Measurements from ENCODE around the gene PIRT.

PIRT gene

DNA sequence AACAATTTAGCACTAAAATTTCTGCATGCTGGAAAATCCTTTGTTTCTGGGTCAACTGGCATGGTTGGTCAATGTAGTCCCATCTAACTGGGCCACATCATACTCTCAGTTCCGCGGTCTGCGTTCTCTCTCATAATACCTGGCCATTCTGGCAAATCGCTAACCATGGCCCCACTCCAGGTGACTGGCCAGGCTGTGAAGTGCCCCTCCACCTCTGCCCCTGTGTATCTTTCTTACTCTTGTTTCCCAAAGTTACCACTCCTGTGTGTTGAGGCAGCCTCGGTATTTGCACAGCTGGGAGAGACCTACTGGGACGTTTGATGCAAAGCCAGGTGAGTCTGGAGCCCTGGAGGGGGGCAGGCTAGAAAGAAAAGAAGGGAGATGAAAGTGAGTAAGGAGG lies 32.0 kb downstream of the PIRT start:
- Histone ChIP-seq H3K9ac (ENCODE audit: low read depth, low read length) (no peak overlapping the region), H3K9me3 (ENCODE audit: control insufficient read depth, insufficient read depth, low read length) (no peaks in the 10 kb centered on the region)

GRCh38 chr17:10804546-10804945 lies 33.3 kb downstream of the PIRT start:
- no peaks in the 10 kb centered on the region for H3K4me1 ChIP-seq (ENCODE audit: insufficient read depth, low read length)
- H3K9me3 ChIP-seq (ENCODE audit: control insufficient read depth, insufficient read depth, low read length), result no peaks in the 10 kb centered on the region
- H3K9ac ChIP-seq (ENCODE audit: low read depth, low read length), result no peak overlapping the region
- H3K36me3 ChIP-seq (ENCODE audit: insufficient read depth, low read length), result no peaks in the 10 kb centered on the region

More for the DNA sequence above, 32.0 kb downstream of the PIRT start:
- Histone ChIP-seq H3K36me3 (ENCODE audit: insufficient read depth, low read length) (no peaks in the 10 kb centered on the region), H3K4me1 (ENCODE audit: insufficient read depth, low read length) (no peaks in the 10 kb centered on the region)

GRCh38 chr17:10803830-10804475 lies 33.9 kb downstream of the PIRT start, which contains the start of gene TMEM238L:
TSS of gene TMEM238L (minus strand) at chr17:10804099. CDS start at chr17:10803963, 136 bp downstream.
- no peaks in the 10 kb centered on the region for H3K36me3 ChIP-seq (ENCODE audit: insufficient read depth, low read length)
- H3K4me1 ChIP-seq (ENCODE audit: insufficient read depth, low read length), result no peaks in the 10 kb centered on the region
- no peaks in the 10 kb centered on the region for H3K9me3 ChIP-seq (ENCODE audit: control insufficient read depth, insufficient read depth, low read length)
- H3K9ac ChIP-seq (ENCODE audit: low read depth, low read length), result no peak within 1 kb of the TSS

DNA sequence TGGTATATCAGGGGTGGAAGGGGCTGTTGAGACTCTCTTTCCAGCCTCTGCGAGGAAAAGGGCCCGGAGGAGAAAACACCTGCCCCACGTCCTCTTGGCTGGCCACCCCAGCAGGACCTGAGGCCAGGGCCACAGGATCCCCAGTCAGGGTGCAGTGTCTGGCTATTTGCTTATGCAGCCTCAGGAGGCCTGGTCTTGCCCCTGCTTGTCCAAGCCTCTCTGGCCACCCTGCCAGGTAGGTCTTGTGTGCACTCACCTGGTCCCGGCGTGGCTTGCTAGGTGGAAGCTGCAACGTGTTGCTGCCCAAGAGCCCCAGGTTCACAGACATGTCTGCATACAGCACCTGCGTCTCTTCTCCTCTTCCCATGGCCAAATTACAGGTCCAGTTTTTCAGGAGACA lies 34.5 kb downstream of the PIRT start:
- Histone ChIP-seq H3K9me3 (ENCODE audit: control insufficient read depth, insufficient read depth, low read length) (no peaks in the 10 kb centered on the region), H3K4me1 (ENCODE audit: insufficient read depth, low read length) (no peaks in the 10 kb centered on the region), H3K9ac (ENCODE audit: low read depth, low read length) (no peak overlapping the region), H3K36me3 (ENCODE audit: insufficient read depth, low read length) (no peaks in the 10 kb centered on the region)

- Histone ChIP-seq H3K36me3 (ENCODE audit: insufficient read depth, low read length) (no peaks in the 10 kb centered on the region), H3K9me3 (ENCODE audit: control insufficient read depth, insufficient read depth, low read length) (no peaks in the 10 kb centered on the region), H3K9ac (ENCODE audit: low read depth, low read length) (no peak overlapping the region), H3K4me1 (ENCODE audit: insufficient read depth, low read length) (peaks cover 3% of the 10 kb centered on the region; the same call in 1 of the 2 replicates)
These were observed 35.2 kb downstream of the PIRT start for GRCh38 chr17:10802496-10803284.

- Histone ChIP-seq H3K9ac (ENCODE audit: low read depth, low read length) (no peak overlapping the region), H3K9me3 (ENCODE audit: control insufficient read depth, insufficient read depth, low read length) (no peaks in the 10 kb centered on the region), H3K4me1 (ENCODE audit: insufficient read depth, low read length) (peaks cover 3% of the 10 kb centered on the region; the same call in 1 of the 2 replicates), H3K36me3 (ENCODE audit: insufficient read depth, low read length) (no peaks in the 10 kb centered on the region)
These were observed 38.5 kb downstream of the PIRT start for GRCh38 chr17:10799407-10799806.

DNA sequence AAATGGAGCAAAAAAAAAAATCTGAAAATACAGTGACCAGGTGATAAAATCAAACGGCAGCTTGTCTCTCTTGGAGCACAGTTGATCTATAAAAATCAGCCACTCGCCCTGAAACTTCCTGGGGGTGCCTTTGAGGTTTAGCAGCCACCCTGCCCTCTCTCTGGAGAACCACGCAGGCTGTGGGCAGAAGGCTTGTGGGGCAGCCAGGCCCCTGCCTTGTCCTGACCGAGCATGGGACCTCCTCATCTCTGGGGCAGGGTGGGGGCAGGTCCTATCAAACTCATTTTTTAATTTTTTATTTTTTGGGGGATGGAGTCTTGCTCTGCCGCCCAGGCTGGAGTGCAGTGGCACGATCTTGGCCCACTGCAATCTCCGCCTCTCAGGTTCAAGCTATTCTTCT lies 39.0 kb downstream of the PIRT start:
- no peaks in the 10 kb centered on the region for H3K9me3 ChIP-seq (ENCODE audit: control insufficient read depth, insufficient read depth, low read length)
- no peak overlapping the region for H3K9ac ChIP-seq (ENCODE audit: low read depth, low read length)
- H3K36me3 ChIP-seq (ENCODE audit: insufficient read depth, low read length), result no peaks in the 10 kb centered on the region
- H3K4me1 ChIP-seq (ENCODE audit: insufficient read depth, low read length), result peaks cover 3% of the 10 kb centered on the region; the same call in 1 of the 2 replicates

DNA sequence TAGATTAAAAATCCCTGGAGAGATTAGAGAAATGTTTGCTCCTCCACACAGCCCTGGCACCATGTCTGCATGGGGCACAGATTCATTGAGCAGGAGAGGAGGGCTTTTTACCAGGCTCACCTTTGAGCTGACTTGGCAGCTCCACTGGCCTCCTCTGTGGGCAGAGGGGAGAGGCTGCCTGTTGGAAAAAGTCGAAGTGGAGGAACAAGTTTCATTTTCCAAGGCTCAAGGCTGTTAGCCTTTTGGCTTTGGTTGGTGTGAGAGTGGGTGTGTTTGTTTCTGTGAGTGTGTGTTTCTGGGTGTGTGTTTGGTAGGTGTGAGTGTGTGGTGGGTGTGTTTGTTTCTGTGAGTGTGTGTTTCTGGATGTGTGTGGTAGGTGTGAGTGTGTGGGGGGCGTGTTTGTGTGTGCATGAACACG lies 39.5 kb downstream of the PIRT start:
- Histone ChIP-seq H3K9me3 (ENCODE audit: control insufficient read depth, insufficient read depth, low read length) (no peaks in the 10 kb centered on the region), H3K36me3 (ENCODE audit: insufficient read depth, low read length) (no peaks in the 10 kb centered on the region), H3K9ac (ENCODE audit: low read depth, low read length) (no peak overlapping the region), H3K4me1 (ENCODE audit: insufficient read depth, low read length) (peaks cover 3% of the 10 kb centered on the region; the same call in 1 of the 2 replicates)

GRCh38 chr17:10797476-10798328 lies 40.2 kb downstream of the PIRT start:
- Histone ChIP-seq H3K36me3 (ENCODE audit: insufficient read depth, low read length) (no peaks in the 10 kb centered on the region), H3K9ac (ENCODE audit: low read depth, low read length) (no peak overlapping the region), H3K9me3 (ENCODE audit: control insufficient read depth, insufficient read depth, low read length) (no peaks in the 10 kb centered on the region), H3K4me1 (ENCODE audit: insufficient read depth, low read length) (peaks cover 3% of the 10 kb centered on the region; the same call in 1 of the 2 replicates)

- H3K9ac ChIP-seq (ENCODE audit: low read depth, low read length), result no peak overlapping the region
These were observed 44.1 kb downstream of the PIRT start for GRCh38 chr17:10793816-10794215.

GRCh38 chr17:10793256-10793655 lies 44.6 kb downstream of the PIRT start:
- Histone ChIP-seq H3K9me3 (ENCODE audit: control insufficient read depth, insufficient read depth, low read length) (no peaks in the 10 kb centered on the region), H3K4me1 (ENCODE audit: insufficient read depth, low read length) (peaks cover 20% of the 10 kb centered on the region), H3K36me3 (ENCODE audit: insufficient read depth, low read length) (no peaks in the 10 kb centered on the region), H3K9ac (ENCODE audit: low read depth, low read length) (no peak overlapping the region)

More at GRCh38 chr17:10793816-10794215, 44.1 kb downstream of the PIRT start:
- peaks cover 20% of the 10 kb centered on the region for H3K4me1 ChIP-seq (ENCODE audit: insufficient read depth, low read length)
- H3K9me3 ChIP-seq (ENCODE audit: control insufficient read depth, insufficient read depth, low read length), result no peaks in the 10 kb centered on the region
- H3K36me3 ChIP-seq (ENCODE audit: insufficient read depth, low read length), result no peaks in the 10 kb centered on the region

DNA sequence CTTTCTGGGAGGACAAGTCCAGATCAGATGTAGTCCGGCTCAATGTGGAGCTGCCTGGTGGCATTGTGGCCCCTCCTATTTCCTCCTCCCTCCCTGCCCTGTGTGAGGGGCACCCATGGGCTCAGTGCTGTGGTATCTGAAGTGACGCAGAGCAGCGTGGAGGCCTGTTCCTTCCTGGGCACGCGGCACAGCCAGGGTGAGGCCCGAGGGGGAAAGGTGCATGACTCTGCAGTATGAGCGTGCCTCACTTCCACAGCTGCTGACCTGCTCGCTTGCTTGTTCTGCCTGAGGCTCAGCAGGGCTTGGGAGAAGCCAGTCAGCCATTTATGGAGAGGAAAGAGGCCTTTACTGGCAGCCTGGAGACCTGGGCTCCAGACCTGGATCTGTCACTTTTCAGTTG lies 45.7 kb downstream of the PIRT start:
- no peaks in the 10 kb centered on the region for H3K9me3 ChIP-seq (ENCODE audit: control insufficient read depth, insufficient read depth, low read length)
- no peak overlapping the region for H3K9ac ChIP-seq (ENCODE audit: low read depth, low read length)
- H3K36me3 ChIP-seq (ENCODE audit: insufficient read depth, low read length), result no peaks in the 10 kb centered on the region
- H3K4me1 ChIP-seq (ENCODE audit: insufficient read depth, low read length), result peaks cover 17% of the 10 kb centered on the region

DNA sequence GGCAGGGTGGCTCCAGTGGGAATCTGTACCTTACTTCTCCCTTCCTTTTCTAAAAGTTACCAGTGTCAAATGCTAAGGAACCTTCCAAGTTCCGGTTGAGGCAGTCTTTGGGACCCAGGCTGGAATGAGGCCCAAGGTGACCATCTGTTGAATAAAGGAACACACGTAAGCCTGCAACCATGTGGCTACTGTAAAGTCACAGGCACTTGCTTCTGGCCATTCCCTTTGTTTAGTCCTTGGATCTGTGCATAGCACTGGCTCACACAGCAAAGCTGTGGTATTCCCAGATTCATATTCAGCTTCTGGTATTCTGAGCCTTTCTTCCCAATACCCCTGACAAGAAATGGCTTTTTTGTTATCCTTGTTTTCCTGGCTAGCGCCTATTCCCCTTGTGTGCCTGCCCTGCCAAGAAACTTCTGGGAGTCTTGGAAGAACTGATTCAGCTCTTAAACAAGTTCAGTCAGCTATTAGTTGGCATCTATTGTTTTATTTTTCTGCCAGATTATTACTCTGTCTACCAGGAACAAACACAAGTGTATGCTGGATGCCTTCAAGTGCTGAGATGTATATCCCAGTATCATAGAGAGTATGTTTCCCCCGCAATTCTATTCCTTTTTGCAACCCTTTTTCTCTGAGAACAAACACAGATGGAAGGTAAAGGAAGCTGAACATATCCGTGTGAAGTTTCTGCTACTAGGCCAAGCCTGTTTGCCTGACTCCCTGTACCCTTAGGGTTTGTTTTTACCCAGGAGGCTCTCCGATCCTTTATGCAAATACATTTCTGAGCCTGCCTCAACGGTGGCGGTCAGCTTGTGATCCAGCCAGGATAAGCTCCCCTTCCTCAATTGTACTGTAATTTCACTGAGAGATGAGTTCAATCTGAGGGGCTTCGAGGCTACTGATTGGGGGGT lies 47.1 kb downstream of the PIRT start:
- peaks cover 17% of the 10 kb centered on the region for H3K4me1 ChIP-seq (ENCODE audit: insufficient read depth, low read length)
- H3K9me3 ChIP-seq (ENCODE audit: control insufficient read depth, insufficient read depth, low read length), result no peaks in the 10 kb centered on the region
- H3K36me3 ChIP-seq (ENCODE audit: insufficient read depth, low read length), result no peaks in the 10 kb centered on the region
- no peak overlapping the region for H3K9ac ChIP-seq (ENCODE audit: low read depth, low read length)
